Hypothalamus (tissue), 51 donors: ENCODE data around the gene ADAMTSL3.

Experiments used
- DNase-seq, 51 donors: peaks; one replicate each; lab custom pipeline; 2025; lab: John Stamatoyannopoulos, UW

Gene ADAMTSL3

DNA sequence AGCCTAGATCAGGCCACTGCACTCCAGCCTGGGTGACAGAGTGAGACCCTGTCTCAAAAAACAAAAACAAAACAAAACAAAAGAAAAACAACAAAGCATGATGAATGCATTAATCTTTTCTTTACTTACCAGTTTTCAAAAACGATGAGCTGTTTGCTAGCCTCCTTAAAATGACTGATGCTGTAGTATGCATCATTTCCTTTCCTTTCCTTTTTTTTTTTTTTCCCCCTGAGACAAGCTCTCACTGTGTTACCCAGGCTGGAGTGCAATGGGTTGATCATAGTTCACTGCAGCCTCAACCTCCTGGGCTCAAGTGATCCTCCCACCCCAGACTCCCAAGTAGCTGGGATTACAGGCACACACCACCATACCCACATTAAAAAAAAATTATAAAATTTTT lies 202.0 kb downstream of the ADAMTSL3 start:
- no peak for DNase-seq

DNA sequence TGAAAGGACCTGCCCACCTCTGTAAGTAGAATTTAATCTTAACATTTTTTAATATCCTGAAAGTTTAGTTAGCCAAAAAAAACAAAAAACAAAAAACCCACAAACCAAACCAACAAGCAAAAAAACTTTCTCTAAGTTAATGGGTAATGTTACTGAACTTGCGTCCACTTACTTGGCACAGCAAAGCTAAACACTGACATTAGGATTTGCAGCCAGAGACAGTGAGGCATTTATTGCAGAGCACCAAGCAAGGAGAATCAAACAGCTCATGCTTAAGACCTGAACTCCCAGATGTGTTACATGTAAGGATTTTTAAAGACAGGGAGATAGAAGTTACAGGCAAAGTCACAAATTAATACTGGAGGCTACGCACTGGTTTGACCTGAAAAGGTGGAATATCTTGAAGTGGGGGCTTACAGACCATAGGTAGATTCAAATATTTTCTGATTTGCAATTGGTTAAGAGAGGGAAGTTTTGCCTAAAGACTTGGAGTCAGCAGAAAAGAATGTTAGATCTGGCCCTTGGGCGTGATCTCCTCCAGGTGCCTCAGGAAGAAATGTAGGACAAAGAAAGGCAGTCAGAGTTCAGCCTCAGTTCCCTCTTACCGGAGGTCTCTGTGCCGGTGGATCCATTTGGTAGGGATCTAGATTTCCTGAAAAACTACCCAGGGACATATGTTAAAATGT lies 205.0 kb downstream of the ADAMTSL3 start:
- DNase-seq = no peak

DNA sequence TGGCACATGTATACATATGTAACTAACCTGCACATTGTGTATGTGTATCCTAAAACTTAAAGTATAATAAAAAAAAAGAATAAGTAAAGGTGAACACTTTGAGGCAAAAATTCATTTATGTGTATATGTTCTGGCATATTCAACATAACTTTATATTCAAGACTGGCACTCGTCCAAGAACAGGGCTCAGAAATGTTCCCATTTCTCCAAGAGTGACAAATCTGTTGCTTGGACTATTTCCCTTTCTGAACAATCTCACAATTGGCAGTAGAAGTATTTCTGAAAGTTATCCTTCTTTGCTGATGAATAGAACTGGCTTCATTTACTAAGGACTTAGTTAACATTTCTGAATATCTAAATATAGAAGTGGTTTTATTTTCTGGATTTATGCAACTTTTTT lies 212.8 kb downstream of the ADAMTSL3 start:
- DNase-seq = no peak

DNA sequence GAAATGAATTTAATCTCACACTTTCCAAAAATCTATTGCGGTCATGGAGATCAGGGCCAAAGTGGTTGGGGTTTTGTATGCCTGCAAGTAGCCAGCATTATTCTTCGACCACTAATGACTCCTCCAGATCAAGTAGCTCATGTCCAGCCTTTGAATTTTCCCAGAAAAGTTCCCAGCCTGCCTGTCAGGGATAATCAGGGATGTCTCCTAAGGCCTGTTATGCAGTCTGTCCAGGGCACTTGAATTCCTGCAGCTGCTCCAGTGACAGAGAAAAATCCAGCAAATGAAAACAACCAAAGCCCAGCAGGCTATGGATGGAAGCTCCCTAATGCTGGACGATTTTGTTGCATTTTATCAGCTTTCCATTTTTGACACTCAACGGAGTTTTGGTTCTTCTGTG lies 215.4 kb downstream of the ADAMTSL3 start:
- DNase-seq = peak in 2 of 51 donors; percentile 6 to 8

DNA sequence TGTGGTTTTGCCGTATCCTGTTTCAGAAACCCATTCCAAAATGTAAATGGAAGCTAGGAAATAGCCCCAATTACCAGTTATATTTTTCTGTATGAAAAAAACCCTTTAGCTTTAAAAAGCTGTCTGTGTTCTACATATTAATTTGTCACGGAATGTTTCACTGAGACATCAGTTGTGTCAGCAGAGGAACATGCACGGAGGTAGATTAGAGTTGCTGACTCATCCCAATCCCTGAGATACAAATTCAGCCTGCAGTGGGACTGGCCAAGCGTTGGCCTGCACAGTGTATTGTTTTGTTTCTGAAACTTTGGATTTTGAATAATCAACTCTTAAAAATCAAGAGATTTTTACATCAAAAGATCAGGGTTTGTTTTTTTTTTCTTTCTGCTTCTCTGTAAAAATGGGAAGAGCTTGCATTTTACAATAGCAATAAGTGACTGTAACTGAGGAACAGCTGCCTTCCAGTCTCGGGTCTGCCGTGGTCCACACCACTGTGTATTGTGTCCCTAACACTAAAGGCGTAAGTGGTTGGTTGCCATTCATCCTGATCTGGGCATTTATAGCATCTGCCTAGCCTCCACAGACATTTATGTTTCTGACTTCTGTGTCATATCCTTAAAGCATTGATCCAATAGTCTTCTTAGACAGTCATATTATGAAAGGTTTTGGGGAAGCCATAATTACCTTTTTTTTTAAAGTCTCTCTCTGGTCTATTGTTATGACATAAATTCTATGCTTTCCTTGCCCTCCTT lies 218.1 kb downstream of the ADAMTSL3 start:
- peak in 5 of 51 donors; percentile 2 to 29 (median 5) for DNase-seq

- no peak for DNase-seq
Observed at GRCh38 chr15:83873966-83874365, 220.0 kb downstream of the ADAMTSL3 start.

DNA sequence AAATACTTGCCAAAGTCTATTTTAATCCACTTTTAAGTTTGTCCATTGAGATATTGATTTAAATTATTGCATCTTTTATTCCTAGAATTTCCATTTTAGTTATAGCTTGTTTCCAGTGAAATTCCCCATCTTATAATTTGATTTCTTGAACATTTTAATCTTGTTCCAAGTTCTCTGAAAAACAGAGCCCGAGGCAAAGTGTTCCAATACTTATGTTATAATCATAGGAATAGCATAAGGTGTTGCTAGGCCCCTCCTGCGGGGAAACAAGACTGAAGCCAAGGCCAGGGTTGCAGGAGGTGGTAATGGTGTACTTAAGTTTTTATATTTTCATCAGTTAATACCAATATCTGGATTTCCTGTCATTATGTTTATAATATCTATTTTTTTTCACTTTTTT lies 226.6 kb downstream of the ADAMTSL3 start:
- DNase-seq = no peak

DNA sequence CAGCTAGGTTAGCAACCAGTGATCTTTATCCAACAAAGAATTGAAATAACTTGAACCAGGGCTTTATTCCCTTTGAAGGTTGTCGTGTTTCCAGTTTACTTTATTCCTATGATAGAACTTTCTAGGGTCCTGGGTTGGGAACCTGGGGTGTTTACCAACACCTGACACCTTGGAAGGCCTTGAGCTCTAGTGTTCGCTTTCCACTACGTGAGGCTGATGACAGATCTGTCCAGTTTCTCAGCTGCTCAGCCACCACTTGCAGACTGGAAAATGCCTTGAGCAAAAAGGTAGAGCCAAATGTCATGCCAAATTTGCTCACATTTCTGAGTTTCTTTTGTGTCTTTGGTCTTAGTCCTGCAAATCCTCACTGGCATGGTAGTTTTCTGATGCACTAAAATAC lies 227.2 kb downstream of the ADAMTSL3 start:
- DNase-seq = no peak

DNA sequence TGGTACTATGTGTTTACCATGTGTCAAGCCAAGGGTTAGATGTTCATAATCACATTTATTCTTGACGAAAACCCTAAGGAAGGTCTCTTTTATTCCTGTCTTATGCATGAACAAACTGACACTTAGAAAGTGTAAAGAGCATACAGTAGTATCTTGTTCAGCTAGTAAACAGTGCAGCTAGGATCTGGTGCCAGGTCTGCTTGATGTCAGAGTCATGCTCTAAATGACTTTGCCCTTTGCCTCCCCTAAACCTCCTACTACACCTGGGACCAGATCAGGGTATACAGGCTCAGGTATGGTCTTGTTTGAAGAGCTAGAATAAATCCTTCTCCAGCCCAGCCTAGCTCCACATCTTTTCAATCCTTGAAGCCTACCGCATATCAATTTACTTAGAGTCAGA lies 232.4 kb downstream of the ADAMTSL3 start:
- no peak for DNase-seq

GRCh38 chr15:83887404-83887803 lies 233.5 kb downstream of the ADAMTSL3 start:
- no peak for DNase-seq

DNA sequence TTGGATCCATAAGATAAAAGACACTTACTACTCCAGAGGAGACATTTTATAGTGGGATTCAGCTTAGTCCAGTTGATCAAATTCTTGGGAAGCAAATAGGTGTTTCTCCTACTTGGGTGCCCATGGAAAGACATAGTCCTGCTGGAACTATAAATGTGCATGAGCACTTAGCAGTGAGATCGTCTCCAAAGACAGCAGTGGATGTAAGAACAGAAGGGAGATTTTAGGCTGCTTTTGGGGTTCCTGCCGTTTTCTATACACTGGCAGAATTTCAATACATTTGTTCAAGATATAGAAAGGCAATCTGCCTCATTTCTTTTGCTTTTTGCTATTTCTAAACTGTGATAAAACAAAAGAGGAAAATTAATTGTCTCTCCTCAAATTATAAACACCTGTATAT lies 234.0 kb downstream of the ADAMTSL3 start:
- DNase-seq = no peak

DNA sequence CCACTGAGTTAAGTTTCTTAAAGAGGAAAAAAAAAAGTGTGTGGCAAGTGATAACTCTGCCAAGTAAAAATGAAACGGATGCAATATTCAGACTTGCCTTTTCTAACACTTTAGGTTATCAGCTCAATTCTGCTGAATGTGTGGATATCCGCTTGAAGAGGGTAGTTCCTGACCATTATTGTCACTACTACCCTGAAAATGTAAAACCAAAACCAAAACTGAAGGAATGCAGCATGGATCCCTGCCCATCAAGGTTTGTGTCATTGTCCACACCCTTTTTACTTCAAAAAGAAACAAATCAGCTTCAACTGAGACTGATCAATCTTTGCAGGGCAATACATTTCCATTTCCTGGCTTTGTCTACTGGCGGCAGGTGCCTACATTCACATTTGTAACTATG lies 236.1 kb downstream of the ADAMTSL3 start:
- no peak for DNase-seq

DNA sequence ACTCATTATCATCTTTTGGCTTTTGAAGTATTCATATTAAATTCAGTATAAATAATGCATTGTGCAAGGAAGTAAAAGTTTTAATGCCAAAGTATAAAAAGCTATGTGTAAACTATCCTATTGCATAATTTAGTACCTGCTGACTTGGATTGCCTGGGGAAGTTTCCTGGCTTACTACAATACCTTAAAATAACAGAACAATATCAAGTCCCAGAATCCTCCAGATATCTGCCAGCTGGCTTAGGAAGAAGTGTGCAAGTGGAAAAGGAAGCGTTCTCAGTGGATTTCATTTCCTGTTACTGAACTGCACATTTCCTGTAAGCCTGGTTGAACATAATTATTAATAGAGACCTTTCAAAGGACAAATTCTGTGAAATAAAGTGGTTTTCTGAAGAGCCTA lies 236.7 kb downstream of the ADAMTSL3 start:
- DNase-seq = no peak

DNA sequence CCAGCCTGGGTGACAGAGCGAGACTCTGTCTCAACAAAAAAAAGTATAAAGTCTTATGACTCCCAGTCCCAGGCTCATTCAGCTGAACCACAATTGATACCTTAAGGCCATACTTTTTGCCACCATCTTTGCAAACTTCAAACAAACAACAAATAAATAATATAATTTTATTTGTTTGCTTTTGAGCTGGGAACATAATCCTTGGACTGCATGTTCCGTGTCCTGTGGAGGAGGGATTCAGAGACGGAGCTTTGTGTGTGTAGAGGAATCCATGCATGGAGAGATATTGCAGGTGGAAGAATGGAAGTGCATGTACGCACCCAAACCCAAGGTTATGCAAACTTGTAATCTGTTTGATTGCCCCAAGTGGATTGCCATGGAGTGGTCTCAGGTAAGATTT lies 238.6 kb downstream of the ADAMTSL3 start:
- DNase-seq = no peak

GRCh38 chr15:83893308-83893707 lies 239.4 kb downstream of the ADAMTSL3 start:
- DNase-seq = no peak

DNA sequence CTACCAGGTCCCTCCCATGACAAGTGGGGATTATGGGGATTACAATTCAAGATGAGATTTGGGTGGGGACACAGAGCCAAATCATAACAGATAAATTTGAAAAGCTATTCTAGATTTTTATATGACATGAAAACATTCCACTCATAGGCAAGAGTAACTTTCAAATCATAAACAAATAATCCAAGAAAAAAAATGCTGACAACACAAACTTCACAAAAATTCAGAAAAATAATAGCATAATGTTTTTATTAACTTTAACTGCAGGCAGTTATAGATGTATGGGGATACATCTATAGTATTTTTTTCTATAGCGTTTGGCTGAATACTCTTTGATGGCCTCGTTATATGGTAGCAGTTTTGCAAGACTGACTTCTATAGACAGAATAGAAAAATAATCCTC lies 243.1 kb downstream of the ADAMTSL3 start:
- DNase-seq = no peak

DNA sequence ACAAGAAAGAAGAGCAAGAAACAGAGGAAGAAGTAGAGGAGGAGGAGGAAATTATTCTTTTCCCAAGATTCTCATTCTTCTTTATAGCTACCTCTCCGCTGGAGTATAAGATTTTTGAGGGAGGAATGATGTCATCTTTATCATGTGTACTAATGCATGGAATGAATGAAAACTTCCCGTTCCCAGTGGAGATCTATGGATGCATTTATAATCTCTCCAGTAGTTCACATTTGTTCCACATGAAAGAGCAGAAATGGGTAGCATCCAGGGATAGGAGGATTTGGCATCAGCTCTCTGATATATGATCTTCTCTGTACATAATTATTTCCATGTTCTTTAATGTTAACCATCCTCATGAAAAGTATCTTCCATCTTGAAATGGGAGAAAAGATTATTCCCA lies 244.4 kb downstream of the ADAMTSL3 start:
- DNase-seq = no peak

DNA sequence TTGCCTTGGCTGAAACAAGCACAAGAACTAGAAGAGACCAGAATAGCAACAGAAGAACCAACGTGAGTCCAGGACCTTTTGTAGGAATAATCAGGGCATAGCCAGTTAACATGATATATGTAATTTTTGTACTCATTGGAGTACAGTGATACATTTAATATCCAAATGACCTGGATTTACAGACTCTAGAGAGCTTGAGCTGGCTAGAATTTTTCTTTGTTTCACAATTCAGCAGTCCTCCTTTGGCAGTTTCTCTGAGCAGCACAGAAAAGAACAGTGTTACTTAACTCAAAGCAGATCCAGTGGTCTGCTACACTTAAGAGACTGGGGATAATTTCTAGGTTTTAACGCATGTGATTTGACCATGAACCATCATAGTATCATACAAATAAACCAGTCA lies 245.7 kb downstream of the ADAMTSL3 start:
- DNase-seq = no peak

- DNase-seq = no peak
Observed at GRCh38 chr15:83904107-83905040, 250.5 kb downstream of the ADAMTSL3 start.

DNA sequence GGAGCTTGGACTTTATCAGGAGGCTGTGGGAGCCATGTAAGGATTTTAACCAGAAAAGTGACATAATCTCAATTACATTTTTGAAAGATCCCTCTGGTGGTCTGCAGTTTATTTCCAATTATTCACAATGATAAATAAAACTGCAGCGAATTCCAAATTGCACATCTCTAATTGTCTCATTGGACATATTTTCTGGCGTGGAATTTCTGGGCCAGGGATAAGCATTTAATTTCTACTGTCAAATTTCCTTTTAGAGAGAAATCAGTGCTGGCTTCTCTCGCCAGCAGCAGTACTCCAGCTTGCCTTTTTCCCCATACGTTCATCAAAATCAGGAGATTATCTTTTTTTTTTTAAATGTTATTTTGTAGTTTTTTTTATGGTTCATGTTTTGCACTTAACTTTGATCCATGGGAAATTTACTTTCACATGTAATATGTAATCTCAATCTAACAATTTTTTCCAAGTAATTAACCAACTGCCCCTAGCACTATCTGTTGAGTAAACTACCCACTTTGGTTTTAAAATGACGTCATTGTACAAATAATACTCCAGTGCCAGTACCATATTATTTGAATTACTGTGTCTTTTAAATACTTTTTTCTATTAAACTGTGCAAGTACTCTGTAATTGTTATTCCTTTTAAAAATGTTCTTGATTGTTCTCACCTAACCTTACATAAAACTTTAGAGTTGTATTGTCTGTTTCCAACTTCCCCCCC lies 251.8 kb downstream of the ADAMTSL3 start:
- DNase-seq = no peak

DNA sequence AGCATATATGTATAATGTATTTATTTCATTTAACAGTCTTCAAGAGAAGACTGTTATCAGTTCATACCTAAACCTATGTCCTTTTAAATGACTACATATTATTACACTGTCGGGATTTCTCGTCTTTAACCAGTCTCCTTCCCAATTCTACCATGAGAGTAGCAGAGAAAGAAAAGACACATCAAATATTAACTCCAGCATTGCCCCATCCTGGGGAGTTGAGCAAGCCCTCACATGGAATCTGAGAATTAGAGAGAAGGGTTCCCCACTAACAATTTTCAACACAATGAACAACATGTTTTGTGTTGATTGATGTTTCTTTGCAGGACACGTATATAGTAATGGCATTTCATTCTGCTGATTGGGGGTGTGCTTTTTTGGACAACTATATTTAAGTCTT lies 257.4 kb downstream of the ADAMTSL3 start:
- DNase-seq = no peak
